Mucosa of rectum (tissue), 2 donors: Measurements from ENCODE around the gene MAPK12.

Experiments used
- H3K27ac ChIP-seq, 2 donors: one replicate each; pipeline ENCODE4 v1.7.0; 2013; ENCODE audit warnings: inconsistent platforms in 2 of 2, low read depth in 2 of 2, low read length in 2 of 2
- H3K27me3 ChIP-seq, 2 donors: one replicate each; pipeline ENCODE4 v1.7.0; 2013; ENCODE audit warnings: low read length in 2 of 2; ENCODE audit not compliant: control insufficient read depth in 2 of 2, insufficient read depth in 2 of 2
- H3K36me3 ChIP-seq, 2 donors: one replicate each; pipeline ENCODE4 v1.7.0; 2013; ENCODE audit warnings: low read length in 2 of 2; ENCODE audit not compliant: control insufficient read depth in 2 of 2, insufficient read depth in 2 of 2
- H3K4me1 ChIP-seq, 2 donors: one replicate each; pipeline ENCODE4 v1.7.0; 2013; ENCODE audit warnings: low read length in 2 of 2, mild to moderate bottlenecking in 1 of 2; ENCODE audit not compliant: control insufficient read depth in 2 of 2, insufficient read depth in 2 of 2
- H3K4me3 ChIP-seq, 2 donors: one replicate each; pipeline ENCODE4 v1.7.0; 2013; ENCODE audit warnings: low read length in 2 of 2
- H3K9ac ChIP-seq, 2 donors: one replicate each; pipeline ENCODE4 v1.7.0; 2013; ENCODE audit warnings: low read length in 2 of 2, low read depth in 1 of 2, mild to moderate bottlenecking in 1 of 2
- H3K9me3 ChIP-seq, 2 donors: one replicate each; pipeline ENCODE4 v1.7.0; 2013; ENCODE audit warnings: low read length in 2 of 2; ENCODE audit not compliant: control insufficient read depth in 2 of 2
- donor health status: healthy.
- donor health status: Normal muscosa, but diverticular disease.

Gene MAPK12

DNA sequence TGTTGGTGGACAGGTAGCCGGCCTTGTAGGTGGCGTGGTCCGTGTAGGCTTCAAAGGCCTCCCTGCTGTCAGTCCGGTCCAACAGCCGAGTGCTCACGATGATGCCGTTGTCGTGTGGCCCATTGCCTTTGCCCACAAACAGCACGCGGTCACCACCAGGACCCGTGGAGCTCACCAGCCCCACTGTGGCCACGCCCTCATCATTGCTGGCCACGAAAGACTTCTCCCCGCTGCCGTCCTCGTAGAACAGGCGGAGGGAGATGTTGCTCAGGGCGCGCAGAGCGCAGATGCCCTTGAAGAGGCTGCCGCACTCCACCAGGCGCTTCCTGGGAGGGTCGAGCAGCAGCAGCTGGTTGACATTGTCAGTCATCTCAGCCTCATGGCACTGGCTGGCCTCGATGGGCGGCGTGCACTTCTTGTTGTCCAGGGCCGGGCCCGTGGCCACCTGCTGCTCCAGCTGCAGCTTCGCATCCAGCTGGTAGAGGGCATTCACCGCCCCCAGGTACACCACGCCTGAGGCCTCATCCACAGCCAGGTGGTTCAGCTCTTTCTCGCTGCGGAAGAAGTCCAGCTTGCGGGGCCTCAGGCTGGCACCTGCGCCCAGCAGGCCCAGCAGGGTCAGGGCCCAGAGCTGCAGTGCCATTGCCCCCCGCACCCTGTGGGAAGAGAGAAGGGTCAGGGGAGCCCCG is 28.6 kb upstream of the MAPK12 start:
- no peak overlapping the region for H3K27ac ChIP-seq
- no peak overlapping the region for H3K4me3 ChIP-seq
- H3K9ac ChIP-seq = no peak overlapping the region
- H3K36me3 ChIP-seq = peaks cover 44 to 47% of the 10 kb centered on the region in 2 donors
- H3K9me3 ChIP-seq = no peaks in the 10 kb centered on the region
- H3K27me3 ChIP-seq = no peaks in the 10 kb centered on the region
- peaks cover 21 to 29% of the 10 kb centered on the region in 2 donors for H3K4me1 ChIP-seq

DNA sequence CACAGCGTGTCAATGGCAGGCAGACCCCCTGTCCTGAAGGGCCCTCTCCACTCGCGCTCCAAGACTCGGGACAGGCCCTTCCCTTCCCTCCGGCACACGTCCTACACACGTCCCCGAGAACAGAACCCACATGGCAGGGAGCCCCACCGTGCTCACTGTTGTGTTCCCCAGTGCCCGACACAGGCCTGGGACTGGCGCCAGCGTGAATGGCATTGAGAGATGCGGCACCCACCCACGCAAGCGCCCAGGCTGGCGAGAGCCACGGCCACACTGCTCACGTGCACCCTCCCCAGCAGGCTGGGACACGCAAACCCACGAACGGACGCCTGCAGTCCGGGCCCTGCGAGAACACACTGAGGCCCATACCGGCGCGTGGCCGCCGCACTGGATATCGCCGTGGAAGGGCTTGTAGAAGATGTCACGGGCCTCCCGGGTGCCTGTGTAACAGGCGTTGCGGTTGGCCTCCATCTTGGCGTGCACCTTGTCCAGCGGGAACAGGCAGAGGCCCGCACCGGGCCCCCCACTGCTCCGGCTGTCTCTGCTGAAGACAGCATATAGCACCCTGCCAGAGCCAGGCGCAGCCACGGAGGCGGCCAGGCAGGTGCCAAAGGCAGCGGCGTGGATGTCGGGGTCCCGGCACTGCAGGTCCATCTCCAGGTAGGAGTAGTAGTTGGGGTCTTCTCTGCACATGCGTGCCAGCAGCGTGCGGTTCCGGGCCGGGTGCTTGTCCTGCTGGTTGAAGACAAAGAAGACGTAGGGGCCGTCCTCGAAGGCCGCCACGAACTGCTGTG is 27.9 kb upstream of the MAPK12 start:
- Histone ChIP-seq H3K9ac (no peak overlapping the region), H3K4me1 (peaks cover 16 to 22% of the 10 kb centered on the region in 2 donors), H3K4me3 (no peak overlapping the region), H3K27me3 (no peaks in the 10 kb centered on the region), H3K9me3 (no peaks in the 10 kb centered on the region), H3K36me3 (peaks cover 44 to 52% of the 10 kb centered on the region in 2 donors), H3K27ac (no peak overlapping the region)

GRCh38 chr22:50287731-50288130 is 26.2 kb upstream of the MAPK12 start:
- no peaks in the 10 kb centered on the region for H3K9me3 ChIP-seq
- H3K4me1 ChIP-seq = peaks cover 3 to 5% of the 10 kb centered on the region in 2 donors
- no peak overlapping the region for H3K27ac ChIP-seq
- no peak overlapping the region for H3K4me3 ChIP-seq
- H3K27me3 ChIP-seq = no peaks in the 10 kb centered on the region
- H3K36me3 ChIP-seq = peaks cover 52 to 62% of the 10 kb centered on the region in 2 donors
- no peak overlapping the region for H3K9ac ChIP-seq

DNA sequence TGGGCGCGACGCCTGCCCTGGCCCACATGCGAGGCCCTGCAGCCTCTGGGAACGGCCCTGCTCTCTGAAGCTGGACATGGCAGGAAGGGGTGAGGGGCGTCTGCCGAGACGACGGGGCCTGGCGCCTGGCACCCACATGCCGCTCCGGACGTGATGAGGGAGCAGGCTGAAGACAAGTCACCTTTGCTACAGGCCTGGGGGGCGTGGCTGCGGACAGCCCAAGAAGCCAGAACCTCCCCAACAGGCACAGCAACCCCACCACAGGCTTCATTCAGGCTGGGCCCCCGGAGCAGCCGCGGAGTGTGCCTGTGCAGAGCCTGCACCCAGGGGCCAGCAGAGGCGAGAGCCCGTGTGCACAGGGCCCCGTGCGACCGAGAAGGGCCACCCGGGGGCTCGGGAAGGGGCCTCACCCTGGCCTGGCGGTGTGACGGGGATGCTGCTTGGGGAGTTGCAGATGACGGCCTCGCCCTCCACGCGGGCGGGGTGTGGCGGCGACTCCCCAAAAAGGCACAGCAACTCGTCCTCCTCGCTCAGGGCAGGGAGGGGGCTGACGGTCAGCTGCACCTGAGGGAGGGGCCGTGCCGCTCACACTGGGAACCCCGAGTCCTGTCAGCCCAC is 25.3 kb upstream of the MAPK12 start:
- H3K4me1 ChIP-seq = no peaks in the 10 kb centered on the region
- no peaks in the 10 kb centered on the region for H3K27me3 ChIP-seq
- H3K9me3 ChIP-seq = no peaks in the 10 kb centered on the region
- H3K27ac ChIP-seq = no peak overlapping the region
- H3K9ac ChIP-seq = no peak overlapping the region
- H3K4me3 ChIP-seq = no peak overlapping the region
- peaks cover 61 to 72% of the 10 kb centered on the region in 2 donors for H3K36me3 ChIP-seq

DNA sequence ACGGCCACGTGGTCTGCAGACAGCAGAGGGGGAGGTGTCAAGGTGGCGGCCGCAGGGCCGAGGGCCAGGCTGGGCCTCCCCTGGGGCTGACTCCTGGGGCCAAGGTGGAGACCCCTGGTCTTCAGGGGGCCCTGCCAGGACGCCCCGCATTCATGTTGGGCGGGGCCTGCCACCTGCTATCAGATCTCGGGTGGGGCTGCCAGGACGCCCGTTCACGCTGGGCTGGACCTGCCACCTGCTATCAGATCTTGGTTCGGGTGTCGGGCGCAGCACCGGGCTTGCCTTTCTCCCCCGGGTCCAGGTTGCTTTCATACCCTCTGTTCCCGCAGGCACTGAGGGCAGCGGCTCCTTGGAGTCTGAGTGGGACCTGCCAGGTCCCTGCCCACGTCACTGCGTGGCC is 24.8 kb upstream of the MAPK12 start:
- H3K9me3 ChIP-seq = no peaks in the 10 kb centered on the region
- H3K36me3 ChIP-seq = peaks cover 66 to 74% of the 10 kb centered on the region in 2 donors
- no peaks in the 10 kb centered on the region for H3K4me1 ChIP-seq
- H3K4me3 ChIP-seq = no peak overlapping the region
- no peak overlapping the region for H3K27ac ChIP-seq
- H3K27me3 ChIP-seq = no peaks in the 10 kb centered on the region
- H3K9ac ChIP-seq = no peak overlapping the region

GRCh38 chr22:50285568-50286229 is 24.2 kb upstream of the MAPK12 start:
- Histone ChIP-seq H3K36me3 (peaks cover 70 to 74% of the 10 kb centered on the region in 2 donors), H3K9me3 (no peaks in the 10 kb centered on the region), H3K4me1 (no peaks in the 10 kb centered on the region), H3K27me3 (no peaks in the 10 kb centered on the region), H3K27ac (no peak overlapping the region), H3K4me3 (no peak overlapping the region), H3K9ac (no peak overlapping the region)

- Histone ChIP-seq H3K27ac (no peak overlapping the region), H3K36me3 (peaks cover 73% of the 10 kb centered on the region in 2 donors), H3K4me3 (no peak overlapping the region), H3K27me3 (no peaks in the 10 kb centered on the region), H3K9ac (no peak overlapping the region), H3K4me1 (no peaks in the 10 kb centered on the region), H3K9me3 (no peaks in the 10 kb centered on the region)
Measured at GRCh38 chr22:50284479-50284878, 23.0 kb upstream of the MAPK12 start.

DNA sequence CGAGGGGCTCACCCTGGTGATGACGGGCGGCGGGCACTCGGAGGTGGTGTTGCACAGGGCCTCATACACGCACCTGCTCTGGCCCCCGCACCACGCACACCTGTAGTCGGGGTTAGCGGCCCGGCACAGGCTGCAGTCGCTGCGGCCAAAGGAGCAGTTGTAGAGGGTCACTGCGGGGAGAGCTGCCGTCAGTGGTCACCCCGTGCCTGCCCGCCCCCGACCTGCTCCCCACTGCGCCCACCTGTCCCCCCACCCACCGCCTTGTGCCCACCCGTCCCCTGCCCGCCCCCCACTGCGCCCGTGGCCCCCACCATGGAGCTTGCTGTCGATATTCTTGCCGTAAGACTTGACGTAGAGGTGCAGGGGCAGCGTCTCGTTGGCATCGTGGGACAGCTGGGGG is 22.3 kb upstream of the MAPK12 start:
- H3K9ac ChIP-seq = no peak overlapping the region
- no peaks in the 10 kb centered on the region for H3K4me1 ChIP-seq
- no peak overlapping the region for H3K4me3 ChIP-seq
- H3K36me3 ChIP-seq = peaks cover 71 to 73% of the 10 kb centered on the region in 2 donors
- H3K27me3 ChIP-seq = no peaks in the 10 kb centered on the region
- no peak overlapping the region for H3K27ac ChIP-seq
- H3K9me3 ChIP-seq = no peaks in the 10 kb centered on the region

GRCh38 chr22:50282361-50283155 is 21.1 kb upstream of the MAPK12 start:
- Histone ChIP-seq H3K36me3 (peaks cover 73 to 74% of the 10 kb centered on the region in 2 donors), H3K4me3 (no peak overlapping the region), H3K27me3 (no peaks in the 10 kb centered on the region), H3K9me3 (no peaks in the 10 kb centered on the region), H3K9ac (no peak overlapping the region), H3K4me1 (no peaks in the 10 kb centered on the region), H3K27ac (no peak overlapping the region)
